Nasal cavity respiratory epithelium epithelial cell of viscerocranial mucosa (primary cell): Measurements from ENCODE around the gene RIC8A. TPM values are rescaled to one million over a fixed set of nuclear protein-coding genes. Genes with fewer than 3 reads are reported as not detected.

Experiments
- total RNA-seq: library from RNA; depleted of rRNA; stranded (reverse); fragments of >200 nt; gene quantifications from 2 replicates; pipeline ENCODE4 v1.2.3, GENCODE V29; 2014

Gene RIC8A
- 126 and 142 TPM in 2 replicates for total RNA-seq

DNA sequence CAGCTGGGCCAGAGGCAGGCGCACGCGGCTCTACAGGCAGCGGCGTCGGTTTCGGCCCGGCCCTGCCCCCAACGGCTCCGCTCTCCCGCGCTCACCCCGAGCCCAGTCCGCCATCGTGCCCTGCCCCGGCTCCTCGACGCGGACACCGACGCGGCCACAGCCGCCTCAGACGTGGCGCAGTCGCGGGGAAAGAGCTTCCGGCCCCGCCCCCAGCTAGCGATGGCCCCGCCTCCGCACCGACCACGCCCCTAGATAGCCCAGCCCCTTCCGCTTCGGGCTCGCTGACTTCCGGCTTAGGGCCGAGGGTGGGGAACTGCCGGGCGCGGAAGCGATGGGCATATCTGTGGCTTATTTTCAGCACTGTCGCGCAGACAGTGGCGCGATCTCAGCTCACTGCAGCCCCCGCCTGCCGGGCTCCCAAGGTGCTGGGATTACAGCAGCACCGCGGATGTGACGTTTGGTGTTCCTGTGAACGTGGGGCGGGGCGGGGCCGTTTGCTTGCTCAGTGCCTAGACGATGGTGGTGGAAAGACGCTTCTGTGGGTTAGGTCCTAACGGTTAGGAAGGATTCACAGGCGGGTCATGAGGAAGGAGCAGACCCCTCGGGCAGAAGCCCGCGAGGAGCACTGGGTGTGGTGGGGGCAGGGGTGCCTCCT, at the start of gene RIC8A, which contains the start of gene BET1L:
Gene RIC8A (plus strand): TSS at position 501 of the 655 bp plus-strand sequence. CDS start 1,147 bp downstream, outside the sequence.
Gene BET1L (minus strand): TSS at position 192 of the 655 bp plus-strand sequence. CDS start 78 bp downstream, at position 114.

GRCh38 chr11:192674-193128, 14.8 kb upstream of the RIC8A start, which contains the start of gene SCGB1C1:
SCGB1C1 (plus strand) TSS chr11:193078; CDS start chr11:193100, 22 bp downstream.

DNA sequence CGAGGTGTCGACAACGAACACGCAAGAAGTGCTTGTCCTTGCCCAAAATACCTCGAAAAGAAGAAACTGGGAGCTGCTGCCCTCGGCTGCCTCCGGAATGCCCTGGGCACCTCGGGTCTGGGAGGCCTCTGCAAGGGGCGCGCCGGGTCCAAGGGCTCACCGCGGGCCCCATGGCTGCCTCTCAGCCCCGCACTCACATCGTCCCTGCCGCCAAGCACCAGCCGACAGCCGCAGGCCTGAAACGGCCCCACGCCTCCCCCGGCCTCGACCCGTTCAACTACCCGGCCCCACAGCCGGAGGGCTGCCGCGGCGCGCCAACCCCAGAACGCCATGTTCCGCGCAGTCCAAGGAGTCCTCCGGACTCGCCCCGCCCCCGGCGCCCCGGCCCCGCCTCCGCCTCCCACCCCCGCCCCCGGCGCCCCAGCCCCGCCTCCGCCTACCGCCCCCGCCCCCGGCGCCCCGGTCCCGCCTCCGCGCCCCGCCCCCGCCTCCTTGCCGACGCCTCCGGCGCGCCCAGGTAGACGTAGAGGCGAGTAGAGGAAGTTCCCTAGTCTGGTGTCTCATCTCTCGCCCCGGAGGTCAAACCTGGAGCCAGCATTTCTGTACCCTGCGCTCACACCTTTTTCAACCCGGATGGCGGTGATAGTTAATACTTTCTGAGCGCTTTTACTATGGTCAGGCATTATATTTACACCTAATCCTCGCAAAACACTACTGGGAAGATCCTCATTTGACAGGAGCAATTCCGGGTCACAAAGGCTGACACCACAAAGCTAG, 28.7 kb downstream of the RIC8A start, which contains the start of gene SIRT3:
Gene SIRT3 (minus strand): TSS at position 346 of the 777 bp plus-strand sequence. CDS start 14 bp downstream, at position 332.

DNA sequence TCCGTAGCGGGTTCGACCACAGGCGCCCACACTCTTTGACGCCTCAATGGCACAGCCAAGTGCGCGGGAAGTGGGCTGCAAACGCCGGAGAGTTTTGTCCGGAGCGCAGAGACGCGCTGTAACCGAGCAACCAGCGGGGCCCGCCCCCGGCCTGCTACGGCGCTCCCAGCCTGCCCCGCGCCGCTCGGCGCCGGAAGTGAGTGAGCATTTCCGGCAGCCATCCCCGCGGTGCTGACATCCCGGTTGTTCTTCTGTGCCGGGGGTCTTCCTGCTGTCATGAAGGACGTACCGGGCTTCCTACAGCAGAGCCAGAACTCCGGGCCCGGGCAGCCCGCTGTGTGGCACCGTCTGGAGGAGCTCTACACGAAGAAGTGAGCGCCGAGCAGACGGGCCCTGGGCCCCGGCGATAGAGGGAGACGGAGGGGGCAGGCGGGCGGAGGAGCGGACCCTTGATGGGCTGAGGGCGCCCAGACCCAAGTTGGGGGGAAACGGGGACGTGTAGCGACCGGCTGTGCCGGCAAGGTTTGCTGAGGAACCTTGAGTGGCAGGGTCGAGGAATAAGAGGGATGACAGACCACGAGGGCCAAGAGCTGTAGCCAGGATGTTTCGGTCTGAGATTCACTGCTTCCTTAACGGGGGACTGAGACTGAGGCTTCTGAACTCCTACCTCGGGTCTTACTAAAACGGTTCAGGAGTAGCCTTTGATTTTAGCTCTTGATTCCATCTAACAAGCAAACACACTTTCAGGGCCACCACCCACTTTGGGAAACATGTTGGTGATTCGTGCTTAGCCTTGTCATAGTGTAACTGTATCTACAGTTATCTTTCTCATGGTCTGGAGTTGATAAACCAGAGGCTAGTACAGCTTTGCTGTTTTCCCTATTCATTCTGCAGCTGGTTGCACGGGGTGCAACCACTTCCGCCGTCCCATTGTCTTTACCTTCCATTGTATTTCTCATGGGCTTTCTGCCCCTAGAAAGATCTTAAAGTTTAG, 29.6 kb downstream of the RIC8A start, which contains the start of gene PSMD13:
Gene PSMD13 (plus strand): TSS at position 203 of the 994 bp plus-strand sequence. CDS start 74 bp downstream, at position 277.

Other genes with a start within 250 kb of the RIC8A start
- gene SCGB1C1, start 14.6 kb upstream of the RIC8A start, total RNA-seq: not detected in 2 replicates
- gene BET1L, start 309 bp upstream of the RIC8A start, total RNA-seq: 15.0 and 25.0 TPM in 2 replicates
- gene SIRT3, start 28.6 kb downstream of the RIC8A start, total RNA-seq: 8.4 and 9.2 TPM in 2 replicates
- gene PSMD13, start 29.3 kb downstream of the RIC8A start, total RNA-seq: 83.6 and 141 TPM in 2 replicates
- not detected in 2 replicates for gene NLRP6, start 70.7 kb downstream of the RIC8A start, total RNA-seq
- gene PGGHG, start 81.4 kb downstream of the RIC8A start, total RNA-seq: 1.7 and 5.5 TPM in 2 replicates
- not detected in 2 replicates for gene IFITM5, start 91.8 kb downstream of the RIC8A start, total RNA-seq
- gene IFITM2, start 100.1 kb downstream of the RIC8A start, total RNA-seq: 2.8 and 7.2 TPM in 2 replicates
- 5.9 and 7.9 TPM in 2 replicates for gene IFITM1, start 106.3 kb downstream of the RIC8A start, total RNA-seq
- 15.0 and 35.7 TPM in 2 replicates for gene IFITM3, start 113.2 kb downstream of the RIC8A start, total RNA-seq
- 4.8 and 17.3 TPM in 2 replicates for gene B4GALNT4, start 161.8 kb downstream of the RIC8A start, total RNA-seq
- 208 and 214 TPM in 2 replicates for gene PKP3, start 186.5 kb downstream of the RIC8A start, total RNA-seq
- 7.4 and 22.2 TPM in 2 replicates for gene SIGIRR, start 207.3 kb downstream of the RIC8A start, total RNA-seq
- gene ANO9, start 234.3 kb downstream of the RIC8A start, total RNA-seq: 4.4 and 15.9 TPM in 2 replicates
- gene PTDSS2, start 242.6 kb downstream of the RIC8A start, total RNA-seq: 24.3 and 31.7 TPM in 2 replicates